ENCODE data around the gene CHST12. TPM values are rescaled to one million over a fixed set of nuclear protein-coding genes. Genes with fewer than 3 reads are reported as not detected.

Gene CHST12
- total and polyA plus RNA-seq, 2 of the 4 experiments (the other 2 are of a cell fraction), result 3.8 to 27.0 TPM

DNA sequence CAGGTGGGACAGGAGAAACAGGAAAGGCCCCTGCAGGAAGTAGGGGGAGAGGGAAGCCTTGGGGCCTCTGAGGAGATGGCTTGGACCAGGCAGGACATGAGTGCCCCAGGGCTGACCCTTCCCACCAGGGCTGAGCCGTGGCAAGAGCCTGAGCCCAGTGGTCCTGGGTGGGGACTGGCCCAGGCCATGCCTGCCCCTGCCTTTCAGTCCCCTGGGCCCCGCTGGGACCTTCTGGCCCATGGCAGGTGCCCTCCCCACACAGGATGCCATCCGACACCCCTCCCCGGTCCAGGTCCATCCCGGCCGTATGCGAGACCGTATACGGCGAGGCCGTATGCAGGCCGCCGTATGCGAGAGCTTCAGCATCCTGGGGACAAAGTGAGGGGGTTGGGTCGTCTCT is 70.8 kb downstream of the CHST12 start:
- H3K23ac ChIP-seq (ENCODE audit: low read depth, low read length), result no peak overlapping the region
- no peak overlapping the region for H4K8ac ChIP-seq (ENCODE audit: low read depth in 2 of 2, low read length in 2 of 2)
- intact Hi-C loops (cut with micrococcal nuclease), result loop anchor here (10.0 kb wide), 2 partner anchors 171 to 681 kb away; no protein-coding TSS in a partner anchor
- peaks cover 3% of the 10 kb centered on the region; the same call in 1 of the 2 replicates for H3K27me3 ChIP-seq (ENCODE audit: control insufficient read depth, insufficient read depth, low read length)
- no peak overlapping the region for H2BK120ac ChIP-seq (ENCODE audit: low read depth, low read length)
- no peaks in the 10 kb centered on the region for H3K9me3 ChIP-seq (ENCODE audit: control insufficient read depth, insufficient read depth, low read length)
- no TSS peak for BruUV-seq (replicated peaks)
- no peak overlapping the region for H3K9ac ChIP-seq (ENCODE audit: low read depth, low read length)
- ATAC-seq (ENCODE audit: low read depth) (no peak), DNase-seq (no peak)
- no peak overlapping the region for H3K27ac ChIP-seq (ENCODE audit: insufficient read depth, low read length)
- H3K56ac ChIP-seq (ENCODE audit: extremely low read depth, insufficient read depth, low read length), result no peak overlapping the region
- H2AK5ac ChIP-seq (ENCODE audit: low read depth, low read length), result no peak overlapping the region
- in situ Hi-C loops (cut with MboI; ENCODE audit: low sequenced_read_pairs), result no loop called here
- no peak overlapping the region for H4K91ac ChIP-seq (ENCODE audit: insufficient read depth, low read depth, low read length)
- no peak overlapping the region for H2BK15ac ChIP-seq (ENCODE audit: low read depth, low read length)
- no peaks in the 10 kb centered on the region for H3K79me1 ChIP-seq (ENCODE audit: low read depth in 1 of 2, low read length in 2 of 2)
- no peak overlapping the region for H3K14ac ChIP-seq (replicated peaks; ENCODE audit: low read depth, low read length)
- no peak overlapping the region for H2BK20ac ChIP-seq (ENCODE audit: low read depth, low read length)
- no peak overlapping the region for H3K18ac ChIP-seq (ENCODE audit: low read depth, low read length)
- no peak overlapping the region for H3K4me3 ChIP-seq (ENCODE audit: insufficient read depth, low read depth, low read length)
- H3K36me3 ChIP-seq (ENCODE audit: control insufficient read depth, insufficient read depth, low read length), result no peaks in the 10 kb centered on the region
- H2AFZ ChIP-seq (replicated peaks; ENCODE audit: low read length, poor library complexity), result no peak overlapping the region
- no peak overlapping the region for H3K4me2 ChIP-seq (ENCODE audit: low read depth, low read length)
- POLR2A ChIA-PET (ENCODE audit: unreplicated experiment), result no interaction called here
- H4K5ac ChIP-seq (ENCODE audit: low read depth, low read length), result no peak overlapping the region
- no peak overlapping the region for H2BK5ac ChIP-seq (ENCODE audit: low read depth, low read length, poor library complexity, severe bottlenecking)
- CTCF ChIA-PET, result no interaction called here
- H3K9me1 ChIP-seq (ENCODE audit: insufficient read depth, low read length), result no peaks in the 10 kb centered on the region
- no peak overlapping the region for H3K4ac ChIP-seq (ENCODE audit: low read depth, low read length)
- peaks cover 6% of the 10 kb centered on the region; the same call in 1 of the 2 replicates for H3K4me1 ChIP-seq (ENCODE audit: control insufficient read depth, insufficient read depth, low read length)
- dilution Hi-C loops (cut with HindIII; ENCODE audit: low sequenced_read_pairs, unreplicated experiment), result no loop called here
- WGBS, 2 experiments (ENCODE audit: extremely low coverage in 2 of 2, insufficient read length in 1 of 2), result 29% methylated on average over 1 of the region's 15 CpGs; no CpG with 5 or more reads in 1 of the 2 experiments
- H4K20me1 ChIP-seq (ENCODE audit: insufficient read depth, low read length), result no peaks in the 10 kb centered on the region
- TF ChIP-seq RAD21 (IDR thresholded peaks at IDR 0.05; ENCODE audit: low read length) (no peak), BHLHE40 (IDR thresholded peaks at IDR 0.05; ENCODE audit: low read depth, low read length) (no peak), FOS (IDR thresholded peaks at IDR 0.05; ENCODE audit: low read depth, low read length) (no peak), SMC3 (IDR thresholded peaks at IDR 0.05; ENCODE audit: low read depth, low read length) (no peak), MAFK (IDR thresholded peaks at IDR 0.05; ENCODE audit: low read depth, low read length) (no peak), POLR2A (IDR thresholded peaks at IDR 0.05; ENCODE audit: low read depth, low read length) (no peak), MXI1 (IDR thresholded peaks at IDR 0.05; ENCODE audit: borderline replicate concordance, low read depth, low read length) (no peak), CHD1 (IDR thresholded peaks at IDR 0.05; ENCODE audit: low read depth, low read length) (no peak), MAZ (IDR thresholded peaks at IDR 0.05; ENCODE audit: borderline replicate concordance, low read depth, low read length) (no peak), NFE2L2 (IDR thresholded peaks at IDR 0.05; ENCODE audit: low read depth, low read length) (no peak), RFX5 (IDR thresholded peaks at IDR 0.05; ENCODE audit: low read depth, low read length) (no peak), CEBPB (IDR thresholded peaks at IDR 0.05; ENCODE audit: low read depth, low read length) (no peak), RCOR1 (IDR thresholded peaks at IDR 0.05; ENCODE audit: insufficient replicate concordance, low read length) (no peak)
- TF ChIP-seq, protein P1, sequence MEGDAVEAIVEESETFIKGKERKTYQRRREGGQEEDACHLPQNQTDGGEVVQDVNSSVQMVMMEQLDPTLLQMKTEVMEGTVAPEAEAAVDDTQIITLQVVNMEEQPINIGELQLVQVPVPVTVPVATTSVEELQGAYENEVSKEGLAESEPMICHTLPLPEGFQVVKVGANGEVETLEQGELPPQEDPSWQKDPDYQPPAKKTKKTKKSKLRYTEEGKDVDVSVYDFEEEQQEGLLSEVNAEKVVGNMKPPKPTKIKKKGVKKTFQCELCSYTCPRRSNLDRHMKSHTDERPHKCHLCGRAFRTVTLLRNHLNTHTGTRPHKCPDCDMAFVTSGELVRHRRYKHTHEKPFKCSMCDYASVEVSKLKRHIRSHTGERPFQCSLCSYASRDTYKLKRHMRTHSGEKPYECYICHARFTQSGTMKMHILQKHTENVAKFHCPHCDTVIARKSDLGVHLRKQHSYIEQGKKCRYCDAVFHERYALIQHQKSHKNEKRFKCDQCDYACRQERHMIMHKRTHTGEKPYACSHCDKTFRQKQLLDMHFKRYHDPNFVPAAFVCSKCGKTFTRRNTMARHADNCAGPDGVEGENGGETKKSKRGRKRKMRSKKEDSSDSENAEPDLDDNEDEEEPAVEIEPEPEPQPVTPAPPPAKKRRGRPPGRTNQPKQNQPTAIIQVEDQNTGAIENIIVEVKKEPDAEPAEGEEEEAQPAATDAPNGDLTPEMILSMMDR (conservative IDR thresholded peaks at IDR 0.05; ENCODE audit: low read depth, low read length), result no peak
- TF ChIP-seq, protein P2, sequence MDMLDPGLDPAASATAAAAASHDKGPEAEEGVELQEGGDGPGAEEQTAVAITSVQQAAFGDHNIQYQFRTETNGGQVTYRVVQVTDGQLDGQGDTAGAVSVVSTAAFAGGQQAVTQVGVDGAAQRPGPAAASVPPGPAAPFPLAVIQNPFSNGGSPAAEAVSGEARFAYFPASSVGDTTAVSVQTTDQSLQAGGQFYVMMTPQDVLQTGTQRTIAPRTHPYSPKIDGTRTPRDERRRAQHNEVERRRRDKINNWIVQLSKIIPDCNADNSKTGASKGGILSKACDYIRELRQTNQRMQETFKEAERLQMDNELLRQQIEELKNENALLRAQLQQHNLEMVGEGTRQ (IDR thresholded peaks at IDR 0.05; ENCODE audit: low read depth, low read length), result no peak
- TF ChIP-seq, protein P3, sequence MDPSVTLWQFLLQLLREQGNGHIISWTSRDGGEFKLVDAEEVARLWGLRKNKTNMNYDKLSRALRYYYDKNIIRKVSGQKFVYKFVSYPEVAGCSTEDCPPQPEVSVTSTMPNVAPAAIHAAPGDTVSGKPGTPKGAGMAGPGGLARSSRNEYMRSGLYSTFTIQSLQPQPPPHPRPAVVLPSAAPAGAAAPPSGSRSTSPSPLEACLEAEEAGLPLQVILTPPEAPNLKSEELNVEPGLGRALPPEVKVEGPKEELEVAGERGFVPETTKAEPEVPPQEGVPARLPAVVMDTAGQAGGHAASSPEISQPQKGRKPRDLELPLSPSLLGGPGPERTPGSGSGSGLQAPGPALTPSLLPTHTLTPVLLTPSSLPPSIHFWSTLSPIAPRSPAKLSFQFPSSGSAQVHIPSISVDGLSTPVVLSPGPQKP (IDR thresholded peaks at IDR 0.05; ENCODE audit: borderline replicate concordance, low read depth, low read length), result no peak
- no peak overlapping the region for H2AK9ac ChIP-seq (replicated peaks; ENCODE audit: low read depth, low read length, poor library complexity)

Data from IMR-90 (cell line).